GM19455 (cell line): ENCODE results near the gene PPDPF.

Experiments
- ATAC-seq: cut with Tn5 transposase; IDR thresholded peaks from one replicate; pipeline ENCODE4 v1.9.1; 2021; ENCODE audit not compliant: unreplicated experiment

PPDPF gene

DNA sequence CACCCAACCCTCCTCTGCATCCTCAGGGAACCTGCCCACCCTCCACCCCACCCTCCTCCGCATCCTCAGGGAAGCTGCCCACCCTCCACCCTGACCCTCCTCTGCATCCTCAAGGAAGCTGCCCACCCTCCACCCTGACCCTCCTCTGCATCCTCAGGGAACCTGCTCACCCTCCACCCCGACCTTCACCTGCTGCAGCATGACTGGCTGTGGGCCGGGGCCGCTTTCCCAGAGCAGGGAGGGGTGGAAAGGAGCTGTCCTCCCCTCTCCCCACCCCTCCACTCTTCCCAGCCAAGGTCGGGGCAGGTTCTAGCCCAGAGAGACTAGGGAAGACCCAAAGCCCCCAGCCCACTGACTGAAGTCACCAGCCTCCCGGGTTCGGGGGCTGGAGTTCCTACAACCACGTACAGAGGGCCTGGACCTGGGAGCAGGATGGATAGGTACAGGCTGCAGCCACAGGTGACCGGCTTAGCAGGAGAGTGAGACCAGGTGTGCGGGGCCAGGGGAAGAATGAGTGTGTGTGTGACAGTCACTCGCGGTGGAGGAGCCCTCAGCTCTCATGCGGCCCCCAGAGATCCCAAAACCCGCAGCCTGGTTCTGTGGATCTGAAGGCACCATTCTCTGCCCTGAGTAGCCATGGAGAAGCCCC is 33.3 kb upstream of the PPDPF start:
- ATAC-seq: no peak

DNA sequence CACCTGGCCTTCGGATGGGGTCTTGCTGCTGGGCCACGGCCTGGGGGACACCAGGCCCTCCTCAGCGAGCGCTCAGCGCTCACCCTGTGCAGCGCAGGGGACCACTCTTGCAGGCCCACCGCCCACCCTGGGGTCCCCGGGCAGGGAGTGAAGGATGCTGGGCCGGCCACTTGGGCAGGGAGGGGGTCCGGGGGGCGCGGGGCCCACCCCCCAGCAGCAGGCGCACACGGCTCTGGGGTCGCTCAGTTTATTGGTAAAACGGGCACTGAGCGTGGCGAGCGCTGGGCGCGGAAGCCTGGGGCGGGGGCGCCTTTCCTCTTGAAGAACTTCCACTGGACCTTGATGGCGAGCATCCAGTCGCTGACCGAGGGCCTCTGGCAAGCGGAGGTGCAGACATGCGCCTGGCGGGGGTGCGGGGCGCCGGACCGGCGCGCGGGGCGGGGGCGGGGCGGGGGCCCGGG is 32.8 kb upstream of the PPDPF start:
- ATAC-seq: no peak

DNA sequence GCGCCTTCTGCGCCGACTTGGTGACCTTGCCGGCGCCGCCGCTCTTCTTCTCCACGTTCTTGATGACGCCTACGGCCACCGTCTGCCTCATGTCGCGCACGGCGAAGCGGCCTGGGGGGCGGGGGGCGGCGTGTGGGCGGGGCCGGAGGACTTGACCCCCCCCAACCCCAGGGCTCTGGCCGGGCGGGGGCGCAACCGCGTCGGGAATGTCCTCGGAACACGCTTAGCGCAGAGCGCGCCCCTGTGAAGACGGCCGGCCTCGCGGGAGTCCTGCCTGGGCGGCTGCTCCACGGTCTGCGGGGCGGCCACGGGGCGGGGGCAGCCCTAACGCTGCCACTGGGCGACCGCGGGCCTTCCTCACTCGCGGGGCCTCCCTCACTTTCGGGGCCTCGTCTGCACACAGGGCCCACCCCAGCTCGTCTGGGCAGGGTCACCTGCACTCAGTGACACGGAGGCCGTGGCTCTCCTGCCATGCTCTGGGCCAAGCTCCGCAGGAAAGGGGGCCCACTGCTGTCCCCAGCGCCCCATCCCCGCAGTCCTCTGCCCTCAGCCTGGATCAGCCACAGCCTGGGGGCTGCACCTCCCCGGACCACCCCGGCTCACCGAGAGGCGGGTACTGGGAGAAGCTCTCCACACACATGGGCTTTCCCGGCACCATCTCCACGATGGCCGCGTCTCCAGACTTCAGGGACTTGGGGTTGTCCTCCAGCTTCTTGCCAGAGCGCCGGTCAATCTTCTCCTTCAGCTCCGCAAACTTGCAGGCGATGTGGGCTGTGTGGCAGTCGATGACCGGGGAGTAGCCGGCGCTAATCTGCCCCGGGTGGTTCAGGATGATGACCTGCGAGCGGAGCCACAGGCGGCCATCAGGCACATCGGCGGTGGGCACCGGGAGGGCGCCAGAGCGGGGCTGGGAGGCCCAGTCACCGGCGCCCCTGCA is 32.0 kb upstream of the PPDPF start:
- no peak for ATAC-seq

DNA sequence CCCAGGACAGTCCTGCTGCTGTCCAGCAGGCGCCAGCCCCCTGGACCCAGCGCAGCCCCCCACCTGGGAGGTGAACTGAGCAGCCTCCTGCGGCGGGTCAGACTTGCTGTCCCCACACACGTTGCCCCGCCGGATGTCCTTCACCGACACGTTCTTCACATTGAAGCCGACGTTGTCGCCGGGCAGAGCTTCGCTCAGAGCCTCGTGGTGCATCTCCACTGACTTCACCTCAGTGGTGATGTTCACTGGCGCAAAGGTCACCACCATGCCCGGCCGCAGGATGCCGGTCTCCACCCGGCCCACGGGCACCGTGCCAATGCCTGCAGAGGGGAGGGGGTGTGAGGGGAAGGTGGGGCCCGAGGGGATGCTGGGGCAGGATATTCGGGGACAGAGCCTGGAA is 30.1 kb upstream of the PPDPF start:
- no peak for ATAC-seq

DNA sequence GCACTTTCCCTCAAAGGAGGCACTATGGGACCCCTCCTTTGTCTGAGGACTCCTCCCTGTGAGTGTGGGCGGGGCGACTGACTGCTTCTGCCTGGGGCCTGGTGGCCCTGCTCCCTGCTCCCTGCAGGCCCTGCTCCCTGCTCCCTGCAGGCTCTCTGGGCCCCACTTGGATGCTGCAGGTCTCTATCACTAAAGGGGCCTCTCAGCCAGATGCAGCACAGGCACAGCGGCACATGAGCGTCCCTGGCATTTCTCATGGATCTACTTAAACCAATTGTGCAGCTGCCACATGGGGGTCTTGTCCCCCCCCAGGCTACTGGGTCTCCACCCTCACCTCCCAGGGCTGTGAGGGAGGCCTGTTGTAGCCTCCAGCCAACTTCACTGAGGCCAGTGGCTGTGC is 29.5 kb upstream of the PPDPF start:
- no peak for ATAC-seq

DNA sequence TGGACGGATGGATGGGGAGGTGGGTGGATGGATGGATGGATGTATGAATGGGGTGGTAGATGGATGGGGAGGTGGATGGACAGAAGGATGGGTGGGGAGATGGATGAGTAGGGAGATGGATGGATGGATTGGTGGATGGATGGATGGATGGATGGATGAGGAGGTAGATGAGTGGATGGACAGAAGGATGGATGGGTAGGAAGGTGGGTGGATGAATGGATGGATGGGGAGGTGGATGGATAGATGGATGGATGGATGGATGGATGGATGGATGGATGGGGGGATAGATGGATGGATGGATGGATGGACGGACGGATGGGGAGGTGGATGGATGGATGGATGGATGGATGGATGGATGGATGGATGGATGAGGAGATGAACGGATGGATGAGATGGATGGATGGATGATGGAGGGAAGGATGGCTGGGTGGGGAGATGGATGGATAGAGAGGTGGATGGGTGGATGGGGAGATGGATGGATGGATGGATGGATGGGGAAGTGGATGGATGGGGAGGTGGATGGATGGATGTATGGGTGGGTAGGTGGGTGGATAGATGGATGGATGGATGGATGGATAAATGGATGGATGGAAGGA is 28.8 kb upstream of the PPDPF start:
- no peak for ATAC-seq

DNA sequence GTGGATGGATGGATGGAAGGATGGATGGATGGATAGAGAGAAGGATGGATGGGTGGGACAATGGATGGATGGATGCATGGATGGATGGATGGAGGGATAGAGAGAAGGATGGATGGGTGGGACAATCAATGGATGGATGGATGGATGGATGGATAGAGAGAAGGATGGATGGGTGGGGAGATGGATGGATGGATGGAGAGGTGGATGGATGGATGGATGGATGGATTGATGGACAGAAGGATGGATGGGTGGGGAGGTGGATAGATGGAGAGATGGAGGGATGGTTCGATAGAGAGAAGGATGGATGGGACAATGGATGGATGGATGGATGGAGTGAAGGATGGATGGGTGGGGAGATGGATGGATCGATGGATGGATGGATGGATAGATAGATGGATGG is 28.0 kb upstream of the PPDPF start:
- ATAC-seq: no peak

DNA sequence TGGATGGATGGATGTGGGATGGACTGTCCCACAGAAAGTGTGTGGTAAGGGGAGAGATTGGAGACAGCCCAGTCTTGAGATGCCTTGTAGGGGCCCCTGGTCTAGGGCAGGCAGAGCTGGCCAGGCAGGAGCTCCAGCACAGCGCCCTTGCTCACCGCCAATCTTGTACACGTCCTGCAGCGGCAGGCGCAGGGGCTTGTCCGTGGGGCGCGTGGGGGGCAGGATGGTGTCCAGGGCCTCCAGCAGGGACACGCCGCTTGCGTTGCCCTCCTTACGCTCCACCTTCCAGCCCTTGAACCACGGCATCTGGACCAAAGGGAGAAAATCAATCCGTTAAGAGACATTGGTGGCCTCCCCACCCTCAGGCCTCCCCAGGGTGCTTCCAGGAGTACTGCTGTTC is 27.6 kb upstream of the PPDPF start:
- no peak for ATAC-seq

DNA sequence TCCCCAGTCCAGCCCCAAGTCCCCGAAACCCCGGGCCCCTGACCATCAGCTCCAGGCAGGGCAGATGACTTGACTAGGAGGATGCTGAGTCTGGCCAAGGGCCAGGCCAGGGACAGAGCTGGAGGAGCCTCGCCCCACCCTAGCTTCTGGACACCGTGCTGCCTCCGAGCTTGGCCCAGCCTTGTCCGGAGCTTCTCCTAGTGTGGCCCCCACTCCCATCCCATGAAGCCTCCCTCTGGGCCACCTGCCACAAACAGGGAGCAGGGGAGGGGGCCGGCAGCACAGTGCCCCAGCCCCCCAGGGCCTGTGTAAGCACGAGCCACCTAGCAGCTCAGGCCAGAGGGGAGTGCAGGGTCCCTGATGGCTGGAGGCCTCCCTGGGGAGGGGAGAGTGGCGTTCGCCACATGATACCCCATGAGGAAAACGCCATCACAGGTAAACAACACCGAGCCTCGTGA is 27.0 kb upstream of the PPDPF start:
- ATAC-seq: no peak

DNA sequence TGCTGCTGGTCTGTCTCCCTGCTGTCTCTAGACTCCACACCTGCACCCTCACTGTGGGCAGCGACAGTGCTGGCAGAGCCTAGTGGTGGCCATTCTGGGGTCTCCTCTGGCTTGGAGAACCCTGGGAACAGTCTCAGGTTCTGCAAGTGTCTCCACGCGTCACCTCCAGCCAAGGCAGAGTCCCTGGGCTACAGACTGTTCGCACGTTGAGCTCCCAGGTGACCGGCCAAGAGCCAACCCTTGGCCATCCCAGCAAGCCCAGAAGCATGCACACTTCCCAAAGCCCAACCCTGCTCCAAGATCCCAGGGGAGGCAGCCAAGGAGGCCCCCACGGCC is 26.5 kb upstream of the PPDPF start:
- no peak for ATAC-seq

DNA sequence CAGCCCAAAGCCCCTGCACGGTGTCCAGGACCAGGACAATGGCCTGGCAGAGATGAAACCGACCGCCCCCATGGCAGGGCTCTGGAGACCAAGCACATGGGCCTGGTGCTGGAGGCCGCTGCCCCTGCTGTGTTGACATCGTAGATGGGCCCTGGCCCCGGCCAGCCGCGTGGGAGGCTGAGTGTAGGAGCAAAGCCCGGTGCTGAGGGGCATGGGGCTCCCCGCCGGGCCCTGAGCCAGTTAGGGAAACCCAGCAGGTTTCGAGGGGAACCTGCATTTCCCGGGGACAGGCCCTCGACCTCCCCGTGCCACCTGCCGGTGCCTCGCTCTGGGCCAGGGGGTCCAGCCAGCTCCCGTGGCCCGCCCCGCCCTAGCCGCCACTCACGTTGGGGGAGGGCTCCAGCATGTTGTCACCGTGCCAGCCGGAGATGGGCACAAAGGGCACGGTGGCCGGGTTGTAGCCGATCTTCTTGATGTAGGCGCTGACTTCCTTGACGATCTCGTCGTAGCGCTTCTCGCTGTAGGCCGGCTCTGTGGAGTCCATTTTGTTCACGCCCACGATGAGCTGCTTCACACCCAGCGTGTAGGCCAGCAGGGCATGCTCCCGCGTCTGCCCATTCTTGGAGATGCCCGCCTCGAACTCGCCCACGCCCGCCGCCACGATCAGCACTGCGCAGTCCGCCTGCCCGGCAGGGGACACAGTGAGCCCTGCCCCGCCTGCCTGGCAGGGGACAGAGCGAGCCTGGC is 26.0 kb upstream of the PPDPF start:
- no peak for ATAC-seq

DNA sequence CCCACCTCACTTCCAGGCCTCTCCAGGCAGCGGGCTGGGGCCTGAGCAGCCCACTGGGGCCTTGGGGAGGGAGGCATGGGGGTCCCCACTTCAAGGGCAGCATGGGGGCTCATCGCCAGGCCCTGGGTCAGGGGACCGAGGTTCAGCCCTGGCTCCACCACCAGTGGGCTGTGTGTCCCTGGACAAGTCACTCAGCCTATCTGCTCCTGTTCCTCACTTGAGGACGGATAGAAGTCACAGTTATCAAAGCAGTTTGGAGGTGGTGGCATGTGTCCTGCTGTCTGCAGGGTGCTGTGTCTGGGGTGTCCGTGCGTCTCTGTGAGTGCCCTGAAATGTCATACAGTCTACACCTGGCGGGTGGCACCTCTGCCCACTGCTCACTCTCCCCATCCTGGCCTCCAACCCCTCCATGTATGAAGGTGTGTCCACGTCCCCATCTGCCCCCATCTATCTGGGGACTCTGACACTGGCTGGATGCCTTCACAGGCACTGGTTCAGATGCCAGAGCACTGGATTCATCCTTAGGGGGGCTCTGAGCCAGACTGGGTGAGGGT is 25.3 kb upstream of the PPDPF start:
- ATAC-seq: no peak

DNA sequence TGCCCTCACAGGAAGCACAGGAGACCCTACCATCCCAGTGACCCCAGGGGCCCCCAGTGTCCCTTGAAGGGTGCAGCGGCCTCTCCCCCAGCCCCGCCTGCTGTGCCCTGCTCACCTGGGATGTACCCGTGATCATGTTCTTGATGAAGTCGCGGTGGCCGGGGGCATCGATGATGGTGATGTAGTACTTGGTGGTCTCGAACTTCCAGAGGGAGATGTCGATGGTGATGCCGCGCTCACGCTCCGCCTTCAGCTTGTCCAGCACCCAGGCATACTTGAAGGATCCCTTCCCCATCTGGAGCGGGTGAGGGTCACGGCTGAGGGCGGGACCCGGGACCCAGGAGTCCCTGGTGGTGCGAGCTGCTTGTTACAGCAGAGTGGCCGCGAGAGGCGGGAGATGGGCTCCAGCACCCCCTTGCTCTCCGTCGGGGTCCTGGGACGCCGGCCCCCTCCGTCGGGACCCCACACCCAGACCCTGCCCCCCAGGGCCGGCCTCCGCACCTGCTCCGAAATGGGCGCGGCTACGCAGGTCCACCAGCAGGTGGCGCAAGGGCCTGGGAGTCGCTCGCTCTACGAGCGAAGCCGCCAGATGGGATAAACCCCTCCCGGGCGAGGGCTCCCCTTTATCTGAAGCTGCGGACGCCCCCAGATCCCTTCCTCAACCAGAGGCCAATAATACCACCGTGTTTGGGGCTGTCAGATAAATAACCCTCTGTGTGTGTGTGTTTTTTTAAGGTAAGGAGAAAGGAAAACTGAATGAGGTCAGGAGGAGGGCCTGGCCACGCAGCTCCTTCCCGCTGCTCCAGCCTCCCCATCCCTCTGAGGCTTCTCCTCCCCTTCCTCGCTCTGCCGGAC is 24.6 kb upstream of the PPDPF start:
- ATAC-seq: no peak

DNA sequence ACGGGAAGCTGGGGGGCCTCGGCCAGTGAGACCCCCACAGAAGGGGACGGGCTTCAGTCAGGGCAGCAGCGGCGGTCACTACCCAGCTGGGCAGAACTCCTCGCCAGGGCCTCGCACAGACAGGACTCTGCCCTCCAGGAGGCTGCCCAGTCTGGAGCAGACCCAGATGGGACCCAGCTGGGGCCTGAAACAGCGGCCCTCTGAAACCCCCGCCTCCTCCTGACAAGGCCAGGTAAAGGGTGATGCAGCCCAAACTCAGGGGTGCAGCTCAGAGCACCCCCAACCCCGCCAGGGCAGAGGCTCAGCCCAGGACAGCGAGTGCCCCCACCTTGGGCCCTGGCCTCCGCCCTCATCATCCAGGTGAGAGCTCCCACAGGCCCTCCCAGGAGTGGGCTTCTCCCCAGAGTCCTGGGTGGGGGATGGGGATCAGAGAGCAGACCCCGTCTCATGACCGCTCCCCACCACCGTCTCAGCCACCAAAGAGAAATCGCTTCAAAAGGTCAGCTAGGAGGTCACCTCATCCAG is 23.9 kb upstream of the PPDPF start:
- no peak for ATAC-seq

DNA sequence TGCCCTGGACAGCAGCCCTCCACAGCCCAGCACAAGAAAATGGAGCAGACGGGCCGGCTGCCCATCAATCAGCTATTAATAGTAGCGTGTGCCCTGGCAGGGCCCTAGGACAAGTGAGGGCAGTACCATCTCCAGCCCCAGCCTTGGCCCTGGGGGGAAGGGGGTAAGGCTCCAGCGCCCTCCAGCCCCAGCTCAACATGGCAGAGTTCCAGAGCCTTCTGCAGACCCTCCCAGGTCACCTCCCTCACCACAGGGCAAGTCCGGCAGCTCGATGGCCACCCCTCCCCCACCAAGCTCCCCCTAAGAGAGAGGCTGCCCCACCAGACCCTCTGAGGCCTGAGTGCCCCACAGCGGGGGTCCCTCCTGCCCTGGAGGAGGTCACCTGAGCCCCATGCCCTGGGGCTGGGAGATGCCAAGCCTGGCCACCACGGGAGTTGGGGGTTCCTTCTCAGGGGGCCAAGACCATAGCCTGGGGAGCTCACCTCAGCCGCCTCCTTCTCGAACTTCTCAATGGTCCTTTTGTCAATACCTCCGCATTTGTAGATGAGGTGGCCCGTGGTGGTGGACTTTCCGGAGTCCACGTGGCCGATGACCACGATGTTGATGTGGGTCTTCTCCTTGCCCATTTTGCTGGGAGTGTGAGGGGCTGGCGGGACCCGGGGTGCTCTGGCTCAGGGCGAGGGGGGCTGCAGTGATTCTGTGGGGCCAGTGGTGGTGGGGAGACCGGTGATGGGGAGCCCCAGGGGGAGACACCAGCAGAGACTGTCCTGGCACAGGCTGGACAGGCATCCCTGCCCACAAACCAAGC is 23.2 kb upstream of the PPDPF start:
- ATAC-seq: no peak

DNA sequence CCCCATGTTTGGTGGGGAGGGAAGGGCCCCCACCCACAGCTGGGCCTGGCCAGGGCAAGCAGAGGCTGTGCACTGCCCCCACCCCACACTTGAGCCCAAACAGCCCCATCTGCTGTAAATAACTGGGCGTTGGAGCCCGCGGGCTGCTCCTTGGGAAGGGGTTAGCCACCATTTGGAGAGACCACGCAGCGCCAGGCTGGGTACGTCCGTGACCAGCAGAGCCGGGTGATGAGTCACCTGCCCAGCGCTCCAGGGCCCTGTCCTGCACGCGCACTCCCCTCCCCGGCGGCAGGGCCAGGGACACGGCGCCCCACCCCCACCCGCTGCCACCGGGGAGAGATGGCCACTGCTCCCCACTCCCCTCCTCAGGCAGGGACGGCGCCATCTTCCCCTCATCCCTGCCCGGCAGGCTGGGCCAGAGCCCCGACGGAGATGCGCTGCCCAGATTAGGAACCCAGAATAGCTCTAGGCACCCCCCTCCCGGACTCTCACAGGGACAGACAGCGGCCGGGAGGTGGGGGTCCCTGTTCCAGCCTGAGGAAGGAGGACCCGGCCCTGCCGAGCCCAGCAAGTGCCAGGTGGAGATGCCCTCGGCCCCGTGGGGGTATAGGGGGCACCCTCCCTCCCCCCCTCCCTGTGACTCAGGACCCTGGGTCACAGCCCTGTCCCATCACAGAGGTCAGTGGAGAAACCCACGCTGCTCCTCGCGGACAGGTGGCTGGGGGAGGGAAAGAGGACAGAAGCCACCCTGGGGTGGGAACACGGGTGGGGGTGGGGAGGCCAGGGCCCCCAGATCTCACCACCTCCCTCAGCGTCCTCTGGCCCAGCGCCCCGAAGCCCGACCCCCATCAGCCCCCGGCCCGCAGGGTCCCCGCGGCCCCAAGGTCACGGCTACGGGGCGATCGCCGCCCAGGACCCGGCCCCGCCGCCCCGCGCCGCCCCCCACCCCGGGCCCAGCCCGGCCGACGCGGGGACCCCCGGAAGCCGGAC is 22.3 kb upstream of the PPDPF start:
- no peak for ATAC-seq

DNA sequence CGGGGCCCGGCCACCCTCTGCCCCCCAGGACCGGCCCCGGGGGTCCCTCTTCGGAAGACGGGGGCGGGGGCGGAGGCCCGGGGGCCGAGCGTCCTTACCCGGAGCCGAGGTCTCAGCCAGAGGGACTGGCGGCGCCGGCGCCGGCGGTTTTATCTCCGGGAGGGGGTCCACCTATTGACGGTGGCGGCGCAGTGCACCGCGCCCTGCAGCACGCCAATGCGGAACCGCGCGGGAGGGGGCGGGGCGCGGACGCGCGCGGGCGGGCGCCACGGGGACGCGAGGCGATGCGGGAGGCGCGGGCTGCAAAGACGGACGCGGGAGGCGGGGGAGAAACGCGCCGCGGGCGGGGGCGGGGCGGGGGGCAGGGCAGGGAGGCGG is 21.6 kb upstream of the PPDPF start, which contains the start of gene EEF1A2:
Gene EEF1A2 (minus strand): TSS at position 124 of the 378 bp plus-strand sequence. CDS start 1,320 bp downstream, outside the sequence.
- no peak for ATAC-seq
